Fibroblast of the conjunctiva (primary cell): ENCODE results near the gene EFNA1.
A peak's percentile ranks its signal among the peaks of the same experiment; 100 is the strongest.

Experiments used
- DNase-seq: peaks from one replicate; pipeline ENCODE4 v3.0.0-alpha.2; 2010; ENCODE audit warnings: low read depth

EFNA1 gene, protein sequence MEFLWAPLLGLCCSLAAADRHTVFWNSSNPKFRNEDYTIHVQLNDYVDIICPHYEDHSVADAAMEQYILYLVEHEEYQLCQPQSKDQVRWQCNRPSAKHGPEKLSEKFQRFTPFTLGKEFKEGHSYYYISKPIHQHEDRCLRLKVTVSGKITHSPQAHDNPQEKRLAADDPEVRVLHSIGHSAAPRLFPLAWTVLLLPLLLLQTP

DNA sequence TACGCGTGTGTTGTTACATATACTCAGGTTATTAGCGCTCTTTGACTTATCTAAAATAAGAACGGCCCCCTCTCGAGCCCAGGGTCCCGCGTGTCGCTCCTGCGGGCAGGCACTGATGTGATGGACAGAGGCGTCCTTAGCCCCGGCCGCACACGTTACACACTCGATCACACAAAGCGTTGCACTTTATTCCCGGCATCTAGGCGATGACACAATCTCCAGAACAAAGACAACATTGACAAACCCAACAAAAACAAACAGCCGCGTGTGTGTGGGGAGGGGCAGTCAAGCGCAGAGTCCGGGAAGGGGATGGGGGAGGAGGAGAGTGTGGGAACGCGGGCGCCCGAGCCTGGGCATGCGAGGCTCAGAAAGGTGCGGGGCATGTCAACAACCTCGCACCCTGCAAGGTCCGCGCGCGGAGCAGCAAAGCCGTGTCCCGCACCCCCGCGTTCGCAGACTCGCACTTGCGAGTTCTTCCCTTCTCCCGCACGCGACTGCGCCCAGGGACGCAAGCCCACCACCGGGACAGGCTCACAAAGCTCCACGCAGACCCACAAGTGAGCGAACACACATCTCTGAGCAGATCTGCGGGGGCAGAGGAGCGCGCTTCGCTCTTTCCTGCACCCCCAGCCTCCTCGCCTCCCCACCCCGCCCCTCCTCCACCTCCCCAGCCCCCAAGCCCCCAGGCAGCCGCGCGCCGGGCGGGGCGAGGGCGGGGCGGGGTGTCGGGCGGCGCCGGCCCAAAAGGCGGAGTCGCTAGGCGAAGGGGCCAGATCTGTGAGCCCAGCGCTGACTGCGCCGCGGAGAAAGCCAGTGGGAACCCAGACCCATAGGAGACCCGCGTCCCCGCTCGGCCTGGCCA is at the start of gene EFNA1:
Gene EFNA1 (plus strand): TSS at position 772 of the 862 bp plus-strand sequence. CDS start 102 bp downstream, outside the sequence.
- no peak for DNase-seq

DNA sequence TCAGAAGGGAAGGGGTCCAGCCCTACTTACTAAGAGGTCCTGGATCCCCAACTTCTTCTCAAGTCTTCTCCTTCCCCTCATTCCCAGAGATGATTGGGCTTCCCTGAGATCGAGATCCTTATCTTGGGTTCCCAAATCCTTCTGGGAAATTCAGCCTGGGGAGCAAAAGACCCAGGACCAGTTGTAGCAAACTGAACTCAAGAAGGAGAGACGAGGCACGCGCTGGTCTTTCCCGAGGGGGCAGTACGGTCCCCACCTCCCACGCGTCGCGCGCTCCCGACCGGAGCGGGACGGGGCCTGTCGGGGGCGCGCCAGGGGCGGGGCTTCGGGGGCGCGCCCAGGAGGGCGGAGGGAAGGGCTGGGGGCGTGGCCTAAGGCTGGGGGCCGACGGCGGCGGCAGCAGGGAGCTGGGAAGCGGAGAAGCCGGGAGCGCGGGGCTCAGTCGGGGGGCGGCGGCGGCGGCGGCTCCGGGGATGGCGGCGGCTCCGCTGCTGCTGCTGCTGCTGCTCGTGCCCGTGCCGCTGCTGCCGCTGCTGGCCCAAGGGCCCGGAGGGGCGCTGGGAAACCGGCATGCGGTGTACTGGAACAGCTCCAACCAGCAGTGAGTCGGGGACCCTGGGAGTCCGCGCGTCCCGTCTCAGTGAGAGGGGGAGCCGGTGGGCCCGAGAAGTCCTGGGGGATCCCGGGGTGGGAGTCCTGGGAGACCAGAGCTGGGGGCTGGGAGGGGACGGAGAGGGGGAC is 49.0 kb upstream of the EFNA1 start, which contains the start of gene EFNA3:
Gene EFNA3 (plus strand): TSS at position 369 of the 741 bp plus-strand sequence. CDS start 105 bp downstream, at position 474.
- DNase-seq = no peak

DNA sequence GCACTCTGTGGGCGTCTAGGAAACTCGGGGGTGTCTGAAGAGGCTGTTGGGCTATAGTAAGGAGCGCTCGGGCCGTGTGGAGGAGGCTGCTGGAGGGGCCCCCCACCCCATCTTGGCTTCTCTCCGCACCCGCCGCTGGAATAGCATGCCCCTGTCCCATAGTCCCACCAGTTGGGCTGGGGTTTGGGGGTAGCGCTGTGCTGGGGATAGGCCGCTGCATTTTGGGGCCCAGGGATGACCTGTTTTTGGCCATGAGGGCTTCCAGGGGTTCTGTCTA is 48.5 kb upstream of the EFNA1 start:
- DNase-seq = no peak

DNA sequence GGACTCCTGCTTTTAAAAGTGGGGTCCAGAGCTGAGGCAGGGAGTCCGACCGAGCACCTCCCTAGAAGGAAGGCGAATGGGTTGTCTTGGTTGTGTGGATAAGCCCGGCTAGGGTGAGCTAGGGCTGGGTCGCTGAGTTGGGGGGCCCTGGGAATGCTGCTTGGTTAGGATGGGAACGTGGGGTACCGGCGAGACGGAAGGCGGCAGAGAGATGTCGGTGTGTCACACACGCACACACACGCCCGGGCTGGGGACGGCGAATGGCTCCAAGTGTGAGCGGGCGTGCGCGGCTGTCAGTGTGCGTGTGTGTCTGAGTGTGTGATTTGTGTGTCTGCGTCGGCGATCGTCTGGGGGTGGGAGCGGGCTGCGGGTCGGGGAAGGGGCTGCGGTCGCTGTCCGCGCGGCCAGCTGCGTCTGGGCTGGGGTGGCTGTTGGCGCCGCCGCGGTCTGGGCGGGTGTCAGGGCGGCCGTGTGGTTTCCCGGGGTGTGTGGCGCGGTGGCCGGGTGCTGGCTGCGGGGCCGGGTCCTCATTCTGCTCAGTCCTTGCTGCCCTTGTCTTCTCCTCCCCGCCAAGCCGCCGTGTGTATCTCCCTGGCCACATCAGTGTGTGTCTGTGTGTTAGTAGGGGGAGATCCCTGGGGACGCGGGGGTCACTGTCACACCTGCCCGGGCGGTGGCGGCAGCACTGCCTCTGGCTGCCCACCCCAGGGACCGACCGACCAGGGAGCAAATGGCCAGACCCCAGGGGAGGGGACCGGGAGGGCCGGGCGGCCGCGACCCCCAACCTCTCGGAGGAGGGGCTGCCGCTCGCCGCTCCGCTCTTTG is 48.0 kb upstream of the EFNA1 start:
- DNase-seq = no peak

DNA sequence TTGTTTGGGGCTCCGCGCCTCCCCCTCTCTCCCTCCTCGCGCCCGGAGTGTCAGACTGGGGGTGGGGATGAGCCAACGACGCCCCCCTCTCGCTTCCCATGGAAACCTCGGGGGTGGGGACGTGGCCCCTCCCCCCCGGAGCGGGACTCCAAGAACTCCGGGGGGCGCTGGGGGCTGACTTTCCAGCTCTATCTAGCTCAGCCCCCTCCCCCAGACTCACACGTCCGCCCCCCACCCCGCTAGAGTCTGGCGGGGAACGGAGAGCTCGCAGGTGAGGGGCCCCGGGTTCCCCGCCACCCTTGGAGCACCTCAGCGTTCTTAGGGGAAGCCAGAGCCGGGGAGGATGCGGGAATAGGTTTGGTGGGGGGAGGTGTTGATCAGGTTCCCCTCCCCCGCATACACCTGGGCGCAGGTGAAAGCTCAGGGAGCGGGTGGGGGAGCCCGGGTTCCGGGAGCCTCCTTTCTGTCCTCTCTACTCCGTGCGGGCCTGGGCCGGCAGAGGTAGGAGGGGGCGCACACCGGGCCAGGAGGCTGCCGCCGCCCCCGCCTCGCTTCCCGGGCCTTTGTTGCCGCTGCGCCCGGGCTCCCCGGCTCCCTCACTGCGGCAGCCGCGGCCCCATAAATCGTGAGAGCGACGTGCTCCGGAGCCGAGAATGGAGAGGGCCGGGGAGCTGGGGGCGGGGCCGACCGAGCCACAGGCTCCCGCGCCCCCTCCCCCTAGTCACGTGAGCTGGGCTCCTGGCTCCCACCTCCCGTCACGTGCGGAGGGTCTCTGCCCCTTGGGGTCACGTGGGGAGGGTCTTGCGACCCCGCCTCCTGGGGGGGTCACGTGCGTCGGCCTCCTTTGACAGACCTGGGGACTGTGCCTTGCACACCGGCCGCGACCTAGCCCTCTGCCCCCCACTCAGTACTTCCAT is 47.1 kb upstream of the EFNA1 start:
- DNase-seq = no peak

DNA sequence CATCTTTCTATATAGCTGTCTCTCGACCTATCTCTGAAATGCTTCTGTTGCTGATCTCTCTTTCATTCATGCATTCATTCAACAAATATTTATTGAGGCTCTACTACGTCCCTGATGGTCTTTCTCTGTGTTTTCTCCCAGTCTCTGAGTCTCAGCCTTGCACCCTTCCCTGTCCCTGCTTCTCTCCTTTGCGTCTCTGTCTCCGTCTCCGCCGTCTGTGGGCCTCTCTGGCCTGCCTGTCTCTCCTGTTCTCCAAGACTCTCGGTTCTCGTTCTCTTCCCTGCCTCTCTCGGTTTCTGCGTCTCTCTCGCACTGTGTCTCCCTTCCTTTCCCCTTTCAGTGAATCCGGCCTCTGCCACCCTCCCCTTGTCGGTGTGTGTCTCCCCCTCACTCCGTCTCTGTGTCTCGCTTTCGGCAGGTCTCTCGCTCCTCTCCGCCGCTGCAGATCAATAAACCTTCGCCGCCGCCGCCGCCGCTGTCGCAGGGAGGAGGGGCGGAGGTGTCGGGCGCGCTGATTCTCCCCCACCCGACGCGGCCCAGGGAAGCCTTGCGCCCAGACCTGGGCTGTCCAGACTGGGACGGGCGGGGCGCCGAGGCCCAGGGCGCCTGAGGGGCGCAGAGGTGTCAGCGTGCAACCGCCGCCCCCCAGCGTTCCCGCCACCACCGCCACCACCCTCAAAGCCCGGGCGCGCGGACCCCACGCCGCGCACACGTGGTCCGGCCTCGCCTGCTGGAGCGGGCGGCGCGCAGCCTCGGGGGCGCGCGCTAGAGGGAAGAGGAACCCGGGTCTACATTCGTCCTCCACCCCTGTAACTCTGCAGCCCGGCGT is 46.0 kb upstream of the EFNA1 start:
- DNase-seq = no peak

DNA sequence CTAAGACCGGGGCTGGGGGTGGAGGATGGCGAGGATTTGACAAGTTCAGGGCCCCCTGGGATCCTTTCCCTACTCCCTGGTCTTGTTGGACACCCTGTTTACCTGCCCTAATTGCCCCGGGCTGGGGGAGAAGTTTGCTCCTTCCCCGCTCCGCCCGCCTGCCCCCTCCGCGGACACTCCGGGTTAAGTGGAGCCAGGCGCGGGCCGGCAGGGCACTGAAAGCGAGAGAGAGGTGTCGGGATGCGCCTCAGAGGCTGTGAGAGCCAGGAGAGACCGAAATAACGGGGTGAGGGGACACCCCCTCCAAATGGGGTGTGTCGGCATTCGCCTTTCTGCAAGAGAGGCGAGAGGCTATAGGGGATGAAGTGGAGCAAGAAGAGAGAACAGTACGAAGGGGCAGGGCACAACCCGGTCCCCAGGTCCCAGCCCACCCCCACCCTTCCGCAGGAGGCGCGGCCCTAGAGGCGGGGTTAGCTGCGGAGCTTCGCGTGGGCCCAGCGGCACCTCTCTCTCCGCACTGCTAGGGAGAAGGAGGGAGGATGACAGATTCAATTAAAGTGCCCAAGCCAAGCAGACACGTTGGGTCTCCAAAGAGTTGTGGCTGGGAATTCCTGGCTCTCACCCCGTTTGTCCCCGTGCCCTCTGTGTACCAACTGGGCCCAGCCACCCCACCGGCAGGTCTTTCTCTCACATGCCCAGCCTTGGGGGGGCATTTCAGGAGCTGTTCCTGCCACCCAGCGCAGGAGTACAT is 45.2 kb upstream of the EFNA1 start:
- DNase-seq = no peak

DNA sequence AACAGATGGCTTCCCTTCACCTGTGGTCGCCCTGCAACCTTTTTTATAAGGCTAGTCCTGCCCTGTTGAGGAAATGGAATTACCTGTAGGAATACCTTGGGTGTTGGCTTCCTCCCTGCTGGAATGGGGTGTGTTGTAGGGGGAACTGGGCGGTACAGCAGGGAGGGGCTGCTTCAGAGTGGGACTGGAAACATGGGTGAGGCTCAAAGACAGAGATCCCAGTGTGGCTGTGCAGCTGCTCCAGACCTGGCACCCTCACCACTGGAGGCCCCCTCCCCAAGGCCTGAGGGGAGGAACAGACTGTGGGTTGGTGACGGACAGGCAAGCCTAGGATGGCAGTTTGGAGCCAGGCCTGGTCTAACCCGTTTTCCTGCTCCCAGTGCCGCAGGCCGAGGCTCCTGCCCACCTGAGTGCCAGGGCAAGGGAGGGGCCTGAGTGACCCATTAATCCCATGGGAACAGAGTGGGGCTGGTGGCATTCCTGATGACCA is 44.6 kb upstream of the EFNA1 start:
- DNase-seq = no peak

DNA sequence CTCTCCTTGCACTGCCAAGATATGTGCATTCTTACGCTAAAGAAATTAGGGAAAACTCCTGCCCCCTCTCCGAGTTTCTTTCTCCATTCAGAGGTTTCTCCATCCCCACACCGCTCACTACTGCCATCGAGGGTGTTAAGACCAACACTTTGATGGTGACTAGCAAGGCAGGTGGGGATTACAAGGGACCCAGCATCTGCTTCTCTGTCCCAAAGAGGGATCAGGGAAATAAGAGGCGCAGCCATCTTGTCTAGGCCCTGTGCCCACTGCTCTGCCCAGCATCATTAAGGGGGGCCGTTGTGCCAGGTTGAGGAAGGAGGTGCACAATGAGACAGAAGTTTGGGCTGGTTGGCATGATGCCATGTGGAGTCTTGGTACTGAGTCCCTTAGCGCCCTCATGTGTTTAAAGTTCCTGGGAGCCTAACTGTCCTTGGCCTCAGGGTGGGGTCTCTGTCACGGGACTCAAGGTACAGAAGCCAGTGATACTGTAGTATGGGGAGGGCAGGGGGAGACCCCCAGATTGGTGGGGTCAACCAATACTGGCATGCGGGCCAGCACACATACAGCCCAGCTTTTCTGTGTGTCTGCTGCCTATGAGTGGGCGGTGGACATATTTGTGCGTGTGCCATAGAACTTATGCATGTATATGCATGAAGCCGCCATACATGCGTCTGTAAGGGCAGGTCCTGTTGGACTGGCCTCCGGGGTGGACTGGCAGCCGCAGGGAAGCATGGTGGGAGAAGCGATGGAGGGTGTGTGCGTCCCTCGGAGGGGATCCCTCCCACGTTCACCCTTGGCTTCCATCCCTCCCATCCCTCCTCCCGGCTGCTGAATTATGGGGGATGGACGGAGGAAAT is 43.6 kb upstream of the EFNA1 start:
- no peak for DNase-seq

DNA sequence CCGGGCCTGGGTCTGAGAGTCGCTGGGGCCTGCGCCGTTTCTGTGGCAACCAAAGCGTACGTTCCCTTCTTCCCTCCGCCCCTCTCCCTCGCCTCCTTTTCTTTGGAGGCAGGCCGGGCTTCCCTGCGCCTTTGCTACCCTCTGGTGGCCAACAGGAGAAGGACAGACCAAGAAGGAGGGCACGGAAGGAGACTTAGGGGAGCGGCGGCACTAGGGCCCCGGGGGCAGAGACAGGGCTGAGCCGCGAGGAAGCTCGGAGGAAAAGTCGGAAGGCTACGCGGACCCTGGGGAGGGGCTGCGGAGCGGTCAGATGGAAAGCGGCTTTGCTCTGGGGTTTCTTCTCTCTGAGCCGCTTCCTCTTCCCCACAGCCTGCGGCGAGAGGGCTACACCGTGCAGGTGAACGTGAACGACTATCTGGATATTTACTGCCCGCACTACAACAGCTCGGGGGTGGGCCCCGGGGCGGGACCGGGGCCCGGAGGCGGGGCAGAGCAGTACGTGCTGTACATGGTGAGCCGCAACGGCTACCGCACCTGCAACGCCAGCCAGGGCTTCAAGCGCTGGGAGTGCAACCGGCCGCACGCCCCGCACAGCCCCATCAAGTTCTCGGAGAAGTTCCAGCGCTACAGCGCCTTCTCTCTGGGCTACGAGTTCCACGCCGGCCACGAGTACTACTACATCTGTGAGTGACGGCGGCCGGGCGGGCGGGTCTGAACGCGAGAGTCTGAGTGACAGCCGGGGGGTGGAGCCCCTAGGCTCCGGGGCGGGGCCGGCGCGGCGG is 42.8 kb upstream of the EFNA1 start:
- peak; percentile 89 for DNase-seq

DNA sequence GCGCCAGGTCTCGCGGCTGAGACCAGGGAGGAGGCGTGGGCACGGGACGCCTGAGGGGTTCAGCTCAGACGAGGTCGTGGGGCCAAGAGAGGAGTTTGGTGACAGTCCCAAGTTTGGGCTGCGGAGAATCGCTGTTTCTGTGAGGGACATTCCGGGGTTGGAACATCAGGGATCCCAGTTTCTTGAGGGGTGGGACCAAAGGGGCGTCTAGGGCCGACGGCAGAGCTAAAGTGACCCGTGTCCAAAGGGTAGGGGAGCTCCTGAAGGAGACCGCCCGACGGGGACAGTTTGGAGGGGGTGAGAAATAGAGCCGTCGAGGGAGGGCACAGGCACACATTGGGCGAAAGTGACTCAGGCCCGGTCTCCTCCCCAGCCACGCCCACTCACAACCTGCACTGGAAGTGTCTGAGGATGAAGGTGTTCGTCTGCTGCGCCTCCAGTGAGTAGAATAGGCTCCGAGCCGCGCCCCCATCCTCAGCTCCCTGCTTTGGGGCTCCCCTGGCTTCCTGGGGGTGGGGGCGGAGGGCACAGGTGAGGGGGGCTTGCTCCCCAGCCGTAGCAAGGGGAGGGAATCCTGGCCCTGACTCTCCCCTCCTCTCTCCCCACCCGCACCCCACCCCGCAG is 42.1 kb upstream of the EFNA1 start:
- DNase-seq = no peak

DNA sequence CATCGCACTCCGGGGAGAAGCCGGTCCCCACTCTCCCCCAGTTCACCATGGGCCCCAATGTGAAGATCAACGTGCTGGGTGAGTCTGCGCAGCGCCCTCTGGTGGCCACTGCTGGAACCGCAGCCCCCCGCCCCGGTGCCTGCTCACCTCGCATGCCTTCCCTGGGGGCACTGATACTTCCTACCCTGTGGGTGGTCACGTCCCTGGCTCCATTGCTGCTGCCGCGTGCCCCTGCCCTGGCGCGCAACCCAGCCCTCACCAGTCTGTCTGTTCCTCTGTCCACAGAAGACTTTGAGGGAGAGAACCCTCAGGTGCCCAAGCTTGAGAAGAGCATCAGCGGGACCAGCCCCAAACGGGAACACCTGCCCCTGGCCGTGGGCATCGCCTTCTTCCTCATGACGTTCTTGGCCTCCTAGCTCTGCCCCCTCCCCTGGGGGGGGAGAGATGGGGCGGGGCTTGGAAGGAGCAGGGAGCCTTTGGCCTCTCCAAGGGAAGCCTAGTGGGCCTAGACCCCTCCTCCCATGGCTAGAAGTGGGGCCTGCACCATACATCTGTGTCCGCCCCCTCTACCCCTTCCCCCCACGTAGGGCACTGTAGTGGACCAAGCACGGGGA is 41.4 kb upstream of the EFNA1 start:
- no peak for DNase-seq

DNA sequence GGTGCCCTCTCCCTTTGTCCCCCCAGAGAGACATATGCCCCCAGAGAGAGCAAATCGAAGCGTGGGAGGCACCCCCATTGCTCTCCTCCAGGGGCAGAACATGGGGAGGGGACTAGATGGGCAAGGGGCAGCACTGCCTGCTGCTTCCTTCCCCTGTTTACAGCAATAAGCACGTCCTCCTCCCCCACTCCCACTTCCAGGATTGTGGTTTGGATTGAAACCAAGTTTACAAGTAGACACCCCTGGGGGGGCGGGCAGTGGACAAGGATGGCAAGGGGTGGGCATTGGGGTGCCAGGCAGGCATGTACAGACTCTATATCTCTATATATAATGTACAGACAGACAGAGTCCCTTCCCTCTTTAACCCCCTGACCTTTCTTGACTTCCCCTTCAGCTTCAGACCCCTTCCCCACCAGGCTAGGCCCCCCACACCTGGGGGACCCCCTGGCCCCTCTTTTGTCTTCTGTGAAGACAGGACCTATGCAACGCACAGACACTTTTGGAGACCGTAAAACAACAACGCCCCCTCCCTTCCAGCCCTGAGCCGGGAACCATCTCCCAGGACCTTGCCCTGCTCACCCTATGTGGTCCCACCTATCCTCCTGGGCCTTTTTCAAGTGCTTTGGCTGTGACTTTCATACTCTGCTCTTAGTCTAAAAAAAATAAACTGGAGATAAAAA is 40.7 kb upstream of the EFNA1 start:
- no peak for DNase-seq

DNA sequence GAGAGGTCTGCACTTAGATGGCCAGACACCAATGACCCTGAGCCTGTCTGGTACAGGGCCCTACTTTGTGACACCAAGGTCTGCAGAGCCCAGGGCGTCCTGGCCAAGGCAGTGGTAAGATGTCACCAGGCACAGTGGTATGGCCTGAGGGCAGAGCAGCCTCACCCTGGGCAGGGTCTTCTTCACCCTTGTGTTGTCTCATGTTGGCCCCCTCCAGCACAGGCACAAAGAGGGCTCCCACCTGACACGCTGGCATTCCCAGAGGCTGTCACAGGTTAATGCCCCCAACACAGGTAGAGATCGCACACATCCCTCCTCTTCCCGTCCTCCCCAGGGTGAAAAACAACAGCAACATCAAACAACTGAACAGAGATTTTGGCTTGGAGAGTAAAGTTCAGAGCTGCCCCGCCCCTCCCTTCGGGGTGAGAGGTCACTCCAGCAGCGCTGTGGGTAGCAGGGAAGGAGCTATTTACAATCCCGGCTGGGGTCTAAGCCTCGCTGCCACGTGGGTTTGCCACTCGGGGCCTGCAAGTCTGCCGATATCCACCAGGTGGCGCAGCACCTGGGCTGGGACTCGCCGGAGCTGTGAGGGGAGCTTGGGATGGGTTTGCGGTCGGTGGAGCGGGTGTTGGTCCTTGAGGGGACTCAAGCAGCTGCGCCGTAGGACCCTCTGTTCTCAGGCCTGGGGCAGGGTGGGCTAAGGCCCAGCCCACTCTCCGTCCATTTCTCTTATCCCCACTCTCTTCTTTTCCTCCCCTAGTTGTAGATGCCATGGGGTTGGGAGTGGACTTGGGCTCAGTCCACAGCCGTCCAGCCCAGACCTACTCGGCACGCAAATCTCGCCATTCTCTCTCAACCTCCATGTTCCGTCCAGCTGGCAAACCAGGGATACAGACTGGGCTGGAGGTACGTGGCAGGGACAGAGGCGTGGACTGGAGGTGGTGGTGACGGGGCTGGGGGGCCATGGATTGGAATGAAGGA is 36.3 kb upstream of the EFNA1 start:
- DNase-seq = peak; percentile 45

DNA sequence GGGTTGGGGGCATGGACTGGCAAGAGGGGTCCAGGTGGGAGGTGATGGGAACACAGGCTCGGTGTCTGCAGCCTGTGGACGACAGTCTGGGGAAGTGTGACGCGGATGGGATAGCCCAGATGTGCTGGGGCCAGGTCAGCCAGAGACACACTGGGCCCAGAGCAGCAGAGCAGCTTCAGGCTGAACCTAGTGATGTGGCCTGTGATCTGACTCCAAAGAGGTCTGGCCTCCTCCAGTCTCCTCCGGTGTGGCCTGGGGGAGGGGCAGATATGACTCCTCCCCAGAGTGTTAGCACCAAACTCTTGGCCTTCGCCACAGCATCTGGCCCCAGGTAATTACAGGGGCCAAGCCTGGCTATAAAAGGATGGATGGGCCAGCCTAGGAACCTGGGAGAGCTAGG is 35.5 kb upstream of the EFNA1 start:
- no peak for DNase-seq
